GM18511 (cell line): ENCODE data around the gene MST1.
"Not testable (repeated sequence)": the region's sequence is repeated elsewhere in the genome, so short reads cannot be mapped to it uniquely, and the experiment has no call there.

ENCODE experiments used
- ATAC-seq: cut with Tn5 transposase; IDR thresholded peaks from one replicate; pipeline ENCODE4 v1.9.1; 2021; ENCODE audit warnings: mild to moderate bottlenecking, moderate library complexity; ENCODE audit not compliant: unreplicated experiment

MST1 gene

GRCh38 chr3:49701388-49702077 is 12.3 kb upstream of the MST1 start:
- no peak for ATAC-seq

- ATAC-seq = no peak
Measured at GRCh38 chr3:49700453-49701128, 11.3 kb upstream of the MST1 start.

GRCh38 chr3:49700014-49700413 is 10.7 kb upstream of the MST1 start:
- ATAC-seq = no peak

- no peak for ATAC-seq
Measured at GRCh38 chr3:49699281-49699979, 10.2 kb upstream of the MST1 start.

- not testable (repeated sequence) for ATAC-seq
Measured at GRCh38 chr3:49695350-49696015, 6.2 kb upstream of the MST1 start.

GRCh38 chr3:49694409-49695070 is 5.3 kb upstream of the MST1 start:
- ATAC-seq = not testable (repeated sequence)

- ATAC-seq = not testable (repeated sequence)
Measured at GRCh38 chr3:49691481-49691880, 2.2 kb upstream of the MST1 start.

- not testable (repeated sequence) for ATAC-seq
Measured at GRCh38 chr3:49690856-49691255, 1.6 kb upstream of the MST1 start.

- ATAC-seq = not testable (repeated sequence)
Measured at GRCh38 chr3:49689908-49690624, 792 bp upstream of the MST1 start.

GRCh38 chr3:49688338-49689045 is 782 bp downstream of the MST1 start:
- peak; percentile 13 for ATAC-seq

GRCh38 chr3:49687424-49687795 is 1.9 kb downstream of the MST1 start:
- ATAC-seq = not testable (repeated sequence)

- ATAC-seq = not testable (repeated sequence)
Measured at GRCh38 chr3:49686769-49687423, 2.4 kb downstream of the MST1 start.

GRCh38 chr3:49686346-49686745 is 2.9 kb downstream of the MST1 start:
- not testable (repeated sequence) for ATAC-seq

GRCh38 chr3:49685846-49686245 is 3.4 kb downstream of the MST1 start:
- ATAC-seq = not testable (repeated sequence)

- not testable (repeated sequence) for ATAC-seq
Measured at GRCh38 chr3:49685103-49685502, 4.2 kb downstream of the MST1 start.

GRCh38 chr3:49684453-49684852 is 4.8 kb downstream of the MST1 start:
- ATAC-seq = not testable (repeated sequence)

GRCh38 chr3:49683162-49683561 is 6.1 kb downstream of the MST1 start:
- no peak for ATAC-seq

- no peak for ATAC-seq
Measured at GRCh38 chr3:49681543-49681942, 7.7 kb downstream of the MST1 start.

GRCh38 chr3:49681232-49681522 is 8.1 kb downstream of the MST1 start:
- no peak for ATAC-seq
